ENCODE data around the gene TUNAR. TPM values are rescaled to one million over a fixed set of nuclear protein-coding genes. Genes with fewer than 3 reads are reported as not detected.

TUNAR gene
- total and polyA plus RNA-seq, 2 of the 4 experiments (the other 2 are of a cell fraction): not detected

DNA sequence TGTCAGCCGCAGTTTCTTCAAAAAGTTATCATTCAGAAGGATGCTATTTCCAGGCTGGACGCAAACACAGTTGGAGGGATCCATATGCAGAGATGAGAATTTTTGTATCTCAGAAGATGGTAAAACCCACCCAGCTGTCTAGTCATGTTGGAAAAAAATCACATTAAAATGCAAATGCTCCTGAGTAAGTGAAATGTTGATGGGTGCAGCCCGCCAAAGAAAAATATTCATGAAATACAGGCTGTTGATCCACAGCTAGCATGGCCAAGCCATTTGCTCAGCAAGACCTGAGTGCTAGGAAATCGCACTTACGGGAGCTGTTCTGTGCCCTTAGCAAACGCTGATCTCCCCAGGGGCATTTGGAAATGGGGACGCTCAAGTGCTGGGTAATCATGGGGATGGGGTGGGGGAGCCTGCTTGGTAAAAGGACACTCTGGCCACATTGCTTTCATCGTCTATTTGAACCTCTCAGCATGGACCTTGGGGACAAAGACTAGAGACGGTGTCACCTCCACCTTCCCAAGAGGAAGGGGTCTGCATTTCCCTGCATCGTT, 25.7 kb downstream of the TUNAR start:
- Histone ChIP-seq H3K4ac (ENCODE audit: low read depth, low read length) (no peak overlapping the region), H4K5ac (ENCODE audit: low read depth, low read length) (no peak overlapping the region), H3K27ac (ENCODE audit: insufficient read depth, low read length) (no peak overlapping the region), H2AK5ac (ENCODE audit: low read depth, low read length) (no peak overlapping the region), H3K36me3 (ENCODE audit: control insufficient read depth, insufficient read depth, low read length) (no peaks in the 10 kb centered on the region), H3K23ac (ENCODE audit: low read depth, low read length) (no peak overlapping the region), H3K9me3 (ENCODE audit: control insufficient read depth, insufficient read depth, low read length) (no peaks in the 10 kb centered on the region), H2AK9ac (replicated peaks; ENCODE audit: low read depth, low read length, poor library complexity) (no peak overlapping the region), H4K8ac (ENCODE audit: low read depth in 2 of 2, low read length in 2 of 2) (no peak overlapping the region), H3K27me3 (ENCODE audit: control insufficient read depth, insufficient read depth, low read length) (peaks cover 1% of the 10 kb centered on the region; the same call in 1 of the 2 replicates), H2AFZ (replicated peaks; ENCODE audit: low read length, poor library complexity) (no peak overlapping the region), H4K91ac (ENCODE audit: insufficient read depth, low read depth, low read length) (no peak overlapping the region), H3K56ac (ENCODE audit: extremely low read depth, insufficient read depth, low read length) (no peak overlapping the region), H2BK15ac (ENCODE audit: low read depth, low read length) (no peak overlapping the region), H2BK5ac (ENCODE audit: low read depth, low read length, poor library complexity, severe bottlenecking) (no peak overlapping the region), H3K9me1 (ENCODE audit: insufficient read depth, low read length) (no peaks in the 10 kb centered on the region), H2BK120ac (ENCODE audit: low read depth, low read length) (no peak overlapping the region), H3K18ac (ENCODE audit: low read depth, low read length) (no peak overlapping the region), H3K79me1 (ENCODE audit: low read depth in 1 of 2, low read length in 2 of 2) (no peaks in the 10 kb centered on the region), H3K4me3 (ENCODE audit: insufficient read depth, low read depth, low read length) (no peak overlapping the region), H3K4me2 (ENCODE audit: low read depth, low read length) (no peak overlapping the region), H2BK20ac (ENCODE audit: low read depth, low read length) (no peak overlapping the region), H3K9ac (ENCODE audit: low read depth, low read length) (no peak overlapping the region), H3K14ac (replicated peaks; ENCODE audit: low read depth, low read length) (no peak overlapping the region), H4K20me1 (ENCODE audit: insufficient read depth, low read length) (no peaks in the 10 kb centered on the region), H3K4me1 (ENCODE audit: control insufficient read depth, insufficient read depth, low read length) (no peaks in the 10 kb centered on the region; the same call in 1 of the 2 replicates)
- intact Hi-C loops (cut with micrococcal nuclease) (no loop called here), dilution Hi-C loops (cut with HindIII; ENCODE audit: low sequenced_read_pairs, unreplicated experiment) (no loop called here), in situ Hi-C loops (cut with MboI; ENCODE audit: low sequenced_read_pairs) (no loop called here)
- no TSS peak for BruUV-seq (replicated peaks)
- ATAC-seq (ENCODE audit: low read depth) (no peak), DNase-seq (no peak)
- CTCF ChIA-PET: no interaction called here
- TF ChIP-seq, protein P1, sequence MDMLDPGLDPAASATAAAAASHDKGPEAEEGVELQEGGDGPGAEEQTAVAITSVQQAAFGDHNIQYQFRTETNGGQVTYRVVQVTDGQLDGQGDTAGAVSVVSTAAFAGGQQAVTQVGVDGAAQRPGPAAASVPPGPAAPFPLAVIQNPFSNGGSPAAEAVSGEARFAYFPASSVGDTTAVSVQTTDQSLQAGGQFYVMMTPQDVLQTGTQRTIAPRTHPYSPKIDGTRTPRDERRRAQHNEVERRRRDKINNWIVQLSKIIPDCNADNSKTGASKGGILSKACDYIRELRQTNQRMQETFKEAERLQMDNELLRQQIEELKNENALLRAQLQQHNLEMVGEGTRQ (IDR thresholded peaks at IDR 0.05; ENCODE audit: low read depth, low read length): no peak
- TF ChIP-seq SMC3 (IDR thresholded peaks at IDR 0.05; ENCODE audit: low read depth, low read length): no peak
- TF ChIP-seq, protein P2, sequence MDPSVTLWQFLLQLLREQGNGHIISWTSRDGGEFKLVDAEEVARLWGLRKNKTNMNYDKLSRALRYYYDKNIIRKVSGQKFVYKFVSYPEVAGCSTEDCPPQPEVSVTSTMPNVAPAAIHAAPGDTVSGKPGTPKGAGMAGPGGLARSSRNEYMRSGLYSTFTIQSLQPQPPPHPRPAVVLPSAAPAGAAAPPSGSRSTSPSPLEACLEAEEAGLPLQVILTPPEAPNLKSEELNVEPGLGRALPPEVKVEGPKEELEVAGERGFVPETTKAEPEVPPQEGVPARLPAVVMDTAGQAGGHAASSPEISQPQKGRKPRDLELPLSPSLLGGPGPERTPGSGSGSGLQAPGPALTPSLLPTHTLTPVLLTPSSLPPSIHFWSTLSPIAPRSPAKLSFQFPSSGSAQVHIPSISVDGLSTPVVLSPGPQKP (IDR thresholded peaks at IDR 0.05; ENCODE audit: borderline replicate concordance, low read depth, low read length): no peak
- no peak for TF ChIP-seq CEBPB (IDR thresholded peaks at IDR 0.05; ENCODE audit: low read depth, low read length)
- TF ChIP-seq MXI1 (IDR thresholded peaks at IDR 0.05; ENCODE audit: borderline replicate concordance, low read depth, low read length): no peak
- no peak for TF ChIP-seq NFE2L2 (IDR thresholded peaks at IDR 0.05; ENCODE audit: low read depth, low read length)
- TF ChIP-seq CHD1 (IDR thresholded peaks at IDR 0.05; ENCODE audit: low read depth, low read length): no peak
- TF ChIP-seq MAFK (IDR thresholded peaks at IDR 0.05; ENCODE audit: low read depth, low read length): no peak
- no peak for TF ChIP-seq BHLHE40 (IDR thresholded peaks at IDR 0.05; ENCODE audit: low read depth, low read length)
- no peak for TF ChIP-seq RFX5 (IDR thresholded peaks at IDR 0.05; ENCODE audit: low read depth, low read length)
- no peak for TF ChIP-seq MAZ (IDR thresholded peaks at IDR 0.05; ENCODE audit: borderline replicate concordance, low read depth, low read length)
- TF ChIP-seq POLR2A (IDR thresholded peaks at IDR 0.05; ENCODE audit: low read depth, low read length): no peak
- WGBS, 2 experiments (ENCODE audit: extremely low coverage in 2 of 2, insufficient read length in 1 of 2): 54% methylated on average over 2 of the region's 10 CpGs; no CpG with 5 or more reads in 1 of the 2 experiments
- POLR2A ChIA-PET (ENCODE audit: unreplicated experiment): no interaction called here
